CD4-positive, alpha-beta T cell treated with Interleukin-6 at 100 ng/mL for 8 hours (primary cell): ENCODE results near the gene SNCB.
"Not testable (repeated sequence)": the region's sequence is repeated elsewhere in the genome, so short reads cannot be mapped to it uniquely, and the experiment has no call there.

Experiments
- DNase-seq: peaks from one replicate; pipeline ENCODE4 v3.0.0-alpha.2; 2020; ENCODE audit warnings: mixed read lengths, low spot score

Gene SNCB

GRCh38 chr5:176621661-176622079 is 8.7 kb downstream of the SNCB start:
- no peak for DNase-seq

- no peak for DNase-seq
These were observed 9.9 kb downstream of the SNCB start for GRCh38 chr5:176620333-176620981.

- DNase-seq = no peak
These were observed 10.6 kb downstream of the SNCB start for GRCh38 chr5:176619569-176620332.

GRCh38 chr5:176619203-176619568 is 11.1 kb downstream of the SNCB start:
- peak; percentile 74 for DNase-seq

GRCh38 chr5:176618783-176619182 is 11.6 kb downstream of the SNCB start:
- no peak for DNase-seq

GRCh38 chr5:176616511-176616910 is 13.8 kb downstream of the SNCB start:
- no peak for DNase-seq

- DNase-seq = no peak
These were observed 15.4 kb downstream of the SNCB start for GRCh38 chr5:176614805-176615478.

GRCh38 chr5:176612855-176613254 is 17.5 kb downstream of the SNCB start:
- DNase-seq = no peak

- DNase-seq = no peak
These were observed 18.3 kb downstream of the SNCB start for GRCh38 chr5:176612008-176612407.

GRCh38 chr5:176611435-176611834 is 18.9 kb downstream of the SNCB start:
- DNase-seq = peak; percentile 41

- no peak for DNase-seq
These were observed 19.9 kb downstream of the SNCB start for GRCh38 chr5:176610435-176610773.

- DNase-seq = peak; percentile 32
These were observed 20.5 kb downstream of the SNCB start, which contains the start of gene GPRIN1 for GRCh38 chr5:176609724-176610434. TSS of gene GPRIN1 (minus strand) at chr5:176610156. CDS start at chr5:176599834, 10,322 bp downstream.

GRCh38 chr5:176608937-176609723 is 21.2 kb downstream of the SNCB start:
- no peak for DNase-seq

- DNase-seq = no peak
These were observed 22.1 kb downstream of the SNCB start for GRCh38 chr5:176608142-176608705.

GRCh38 chr5:176606875-176607274 is 23.5 kb downstream of the SNCB start:
- DNase-seq = no peak

- no peak for DNase-seq
These were observed 24.3 kb downstream of the SNCB start for GRCh38 chr5:176606032-176606431.

GRCh38 chr5:176603091-176603490 is 27.2 kb downstream of the SNCB start:
- DNase-seq = no peak

- no peak for DNase-seq
These were observed 28.3 kb downstream of the SNCB start for GRCh38 chr5:176601901-176602482.

GRCh38 chr5:176599749-176600430 is 30.4 kb downstream of the SNCB start:
- DNase-seq = not testable (repeated sequence)
